ENCODE data around the gene SORCS2. TPM values are rescaled to one million over a fixed set of nuclear protein-coding genes. Genes with fewer than 3 reads are reported as not detected.

Gene SORCS2
- polyA plus RNA-seq, 1 donor (not counting 4 experiments of a cell fraction or from before 2014, with no cell fraction given), result 0.09 TPM

DNA sequence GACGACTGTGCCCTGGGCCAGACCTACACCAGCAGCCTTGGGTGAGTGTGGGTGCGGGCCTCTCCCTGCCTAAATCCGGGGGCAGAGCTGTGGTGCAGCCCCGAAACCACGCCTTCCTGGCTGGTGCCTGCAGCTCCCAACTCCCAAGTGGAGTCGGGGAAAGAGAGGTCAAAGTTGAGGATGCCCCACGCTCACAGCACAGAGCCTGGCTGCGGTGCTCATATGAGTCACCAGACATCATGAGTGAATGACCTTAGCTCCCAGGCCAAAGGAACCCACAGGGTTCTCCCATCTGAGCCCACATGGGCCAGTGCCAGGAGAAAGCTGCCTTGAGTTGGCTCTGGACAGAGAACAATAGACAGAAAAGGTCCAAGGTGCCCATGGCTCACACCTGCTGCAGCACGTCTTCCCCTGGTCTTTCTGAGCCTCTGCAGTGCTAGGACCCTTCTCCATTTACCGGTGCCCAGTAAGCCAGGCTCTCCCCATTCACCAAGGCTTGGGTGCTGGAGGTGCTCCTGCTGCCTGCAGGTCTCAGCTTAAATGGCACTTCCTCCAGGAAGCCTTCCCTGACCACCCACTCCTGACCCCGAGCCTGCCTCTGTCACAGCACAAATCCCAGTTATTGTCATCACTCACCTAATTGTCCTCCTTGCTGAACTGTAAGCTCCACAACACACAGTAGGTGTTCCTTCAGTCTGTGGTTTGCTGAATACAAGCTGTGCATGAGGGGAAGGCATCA, 523.1 kb downstream of the SORCS2 start:
- TF ChIP-seq EZH2 (IDR thresholded peaks at IDR 0.05; ENCODE audit: low read length), result no peak
- TF ChIP-seq, protein P1, sequence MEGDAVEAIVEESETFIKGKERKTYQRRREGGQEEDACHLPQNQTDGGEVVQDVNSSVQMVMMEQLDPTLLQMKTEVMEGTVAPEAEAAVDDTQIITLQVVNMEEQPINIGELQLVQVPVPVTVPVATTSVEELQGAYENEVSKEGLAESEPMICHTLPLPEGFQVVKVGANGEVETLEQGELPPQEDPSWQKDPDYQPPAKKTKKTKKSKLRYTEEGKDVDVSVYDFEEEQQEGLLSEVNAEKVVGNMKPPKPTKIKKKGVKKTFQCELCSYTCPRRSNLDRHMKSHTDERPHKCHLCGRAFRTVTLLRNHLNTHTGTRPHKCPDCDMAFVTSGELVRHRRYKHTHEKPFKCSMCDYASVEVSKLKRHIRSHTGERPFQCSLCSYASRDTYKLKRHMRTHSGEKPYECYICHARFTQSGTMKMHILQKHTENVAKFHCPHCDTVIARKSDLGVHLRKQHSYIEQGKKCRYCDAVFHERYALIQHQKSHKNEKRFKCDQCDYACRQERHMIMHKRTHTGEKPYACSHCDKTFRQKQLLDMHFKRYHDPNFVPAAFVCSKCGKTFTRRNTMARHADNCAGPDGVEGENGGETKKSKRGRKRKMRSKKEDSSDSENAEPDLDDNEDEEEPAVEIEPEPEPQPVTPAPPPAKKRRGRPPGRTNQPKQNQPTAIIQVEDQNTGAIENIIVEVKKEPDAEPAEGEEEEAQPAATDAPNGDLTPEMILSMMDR (optimal IDR thresholded peaks at IDR 0.05 in 1 of 3, IDR thresholded peaks at IDR 0.05 in 1 of 3, conservative IDR thresholded peaks at IDR 0.05 in 1 of 3; ENCODE audit: extremely low read depth in 1 of 3, insufficient read depth in 2 of 3, low read length in 3 of 3), result no peak
- FAIRE-seq (no peak), DNase-seq (ENCODE audit: low read depth, low spot score) (no peak)
- no peaks in the 10 kb centered on the region for H4K20me1 ChIP-seq (ENCODE audit: control insufficient read depth, extremely low read depth, insufficient read depth, low read length)
- H3K4me3 ChIP-seq (ENCODE audit: control insufficient read depth in 2 of 3, extremely low read depth in 1 of 3, insufficient read depth in 2 of 3, low read depth in 1 of 3, low read length in 3 of 3), result no peak overlapping the region
- H2AFZ ChIP-seq (ENCODE audit: control insufficient read depth, low read length), result no peak overlapping the region
- no peaks in the 10 kb centered on the region for H3K79me2 ChIP-seq (ENCODE audit: control insufficient read depth, insufficient read depth, low read length)
- no peaks in the 10 kb centered on the region for H3K4me1 ChIP-seq (ENCODE audit: control insufficient read depth, extremely low read depth, insufficient read depth, low read length)
- no peaks in the 10 kb centered on the region for H3K9me3 ChIP-seq (ENCODE audit: control insufficient read depth, low read depth, low read length)
- H3K27me3 ChIP-seq (ENCODE audit: control insufficient read depth, extremely low read depth, insufficient read depth, low read length), result peaks cover 4% of the 10 kb centered on the region
- no peaks in the 10 kb centered on the region for H3K9me1 ChIP-seq (ENCODE audit: control insufficient read depth, extremely low read depth, insufficient read depth, low read length)
- no peaks in the 10 kb centered on the region for H3K36me3 ChIP-seq (ENCODE audit: control insufficient read depth in 2 of 2, extremely low read depth in 1 of 2, insufficient read depth in 2 of 2, low read length in 2 of 2)
- no peak overlapping the region for H3K9ac ChIP-seq (ENCODE audit: control insufficient read depth, extremely low read depth, insufficient read depth, low read length)
- H3K27ac ChIP-seq (ENCODE audit: control insufficient read depth, insufficient read depth, low read length), result no peak overlapping the region
- no peak overlapping the region for H3K4me2 ChIP-seq (ENCODE audit: control insufficient read depth, extremely low read depth, insufficient read depth, low read depth, low read length)
- dilution Hi-C loops (cut with MboI; ENCODE audit: extremely low pct_ligation_motif_present, low sequenced_read_pairs), result no loop called here

DNA sequence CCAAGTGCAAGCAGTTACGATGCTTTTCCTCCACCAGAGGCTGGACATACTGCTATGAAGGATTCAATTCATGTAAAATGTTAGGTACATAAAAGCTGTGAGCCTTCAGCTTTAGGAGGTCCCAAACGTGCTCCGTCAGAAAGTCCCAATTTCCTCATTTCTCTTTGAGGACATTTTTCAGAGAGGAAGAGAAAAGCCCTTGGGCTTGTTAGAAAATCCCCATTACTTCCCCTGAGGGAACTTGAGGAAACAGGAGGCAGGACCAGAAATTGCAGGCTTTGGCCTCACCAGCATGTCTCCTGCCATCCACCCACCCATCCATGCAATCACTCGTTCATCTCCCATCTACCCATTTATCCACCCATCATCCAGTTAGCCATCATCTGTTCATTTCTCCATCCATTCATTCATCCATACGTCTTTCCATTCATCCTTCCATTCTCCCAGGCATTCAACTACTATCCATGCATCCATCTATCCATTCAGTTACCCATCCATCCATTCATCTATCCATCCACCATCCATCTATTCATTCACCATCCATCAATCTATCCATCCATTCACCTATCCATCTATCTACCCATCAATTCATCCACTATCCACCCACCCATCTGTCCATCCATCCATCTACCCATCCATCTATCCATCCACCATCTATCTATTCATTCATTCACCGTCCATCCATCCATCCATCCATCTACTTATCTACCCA, 523.8 kb downstream of the SORCS2 start:
- Histone ChIP-seq H3K4me2 (ENCODE audit: control insufficient read depth, extremely low read depth, insufficient read depth, low read depth, low read length) (no peak overlapping the region), H3K9ac (ENCODE audit: control insufficient read depth, extremely low read depth, insufficient read depth, low read length) (no peak overlapping the region), H3K36me3 (ENCODE audit: control insufficient read depth in 2 of 2, extremely low read depth in 1 of 2, insufficient read depth in 2 of 2, low read length in 2 of 2) (no peaks in the 10 kb centered on the region), H4K20me1 (ENCODE audit: control insufficient read depth, extremely low read depth, insufficient read depth, low read length) (no peaks in the 10 kb centered on the region), H3K4me1 (ENCODE audit: control insufficient read depth, extremely low read depth, insufficient read depth, low read length) (no peaks in the 10 kb centered on the region), H3K79me2 (ENCODE audit: control insufficient read depth, insufficient read depth, low read length) (no peaks in the 10 kb centered on the region), H3K9me3 (ENCODE audit: control insufficient read depth, low read depth, low read length) (no peaks in the 10 kb centered on the region), H3K27me3 (ENCODE audit: control insufficient read depth, extremely low read depth, insufficient read depth, low read length) (peaks cover 4% of the 10 kb centered on the region), H3K4me3 (ENCODE audit: control insufficient read depth in 2 of 3, extremely low read depth in 1 of 3, insufficient read depth in 2 of 3, low read depth in 1 of 3, low read length in 3 of 3) (no peak overlapping the region), H3K27ac (ENCODE audit: control insufficient read depth, insufficient read depth, low read length) (no peak overlapping the region), H2AFZ (ENCODE audit: control insufficient read depth, low read length) (no peak overlapping the region), H3K9me1 (ENCODE audit: control insufficient read depth, extremely low read depth, insufficient read depth, low read length) (no peaks in the 10 kb centered on the region)
- no peak for TF ChIP-seq EZH2 (IDR thresholded peaks at IDR 0.05; ENCODE audit: low read length)
- TF ChIP-seq, protein P1 (optimal IDR thresholded peaks at IDR 0.05 in 1 of 3, IDR thresholded peaks at IDR 0.05 in 1 of 3, conservative IDR thresholded peaks at IDR 0.05 in 1 of 3; ENCODE audit: extremely low read depth in 1 of 3, insufficient read depth in 2 of 3, low read length in 3 of 3), result no peak
- dilution Hi-C loops (cut with MboI; ENCODE audit: extremely low pct_ligation_motif_present, low sequenced_read_pairs), result no loop called here
- no peak for DNase-seq (ENCODE audit: low read depth, low spot score)
- no peak for FAIRE-seq

All from keratinocyte (primary cell).